ENCODE measurements around the gene SUMO4.

DNA sequence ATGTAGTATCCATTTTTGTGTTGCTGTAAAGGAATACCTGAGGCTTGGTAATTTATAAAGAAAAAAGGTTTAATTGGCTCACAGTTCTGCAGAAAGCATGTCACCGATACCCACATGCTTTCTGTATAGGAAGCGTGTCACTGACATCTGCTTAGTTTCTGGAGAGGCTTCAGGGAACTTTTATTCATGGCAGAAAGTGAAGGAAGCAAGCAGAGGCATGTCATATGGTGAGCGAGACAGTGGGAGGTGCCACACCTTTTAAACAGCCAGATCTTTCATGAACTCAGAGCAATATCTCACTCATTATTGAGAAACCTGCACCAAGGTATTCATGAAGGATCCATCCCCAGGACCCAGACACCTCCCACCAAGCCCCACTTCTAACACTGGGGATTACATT is 3.5 kb downstream of the SUMO4 start:
- TF ChIP-seq ZNF384 (IDR thresholded peaks at IDR 0.05): no peak
- no peak for TF ChIP-seq BHLHE40 (IDR thresholded peaks at IDR 0.05; ENCODE audit: borderline replicate concordance)
- no peak for TF ChIP-seq FOXA1 (IDR thresholded peaks at IDR 0.05)
- no peak for TF ChIP-seq NFRKB (IDR thresholded peaks at IDR 0.05)
- no peak for TF ChIP-seq CTBP1 (IDR thresholded peaks at IDR 0.05; ENCODE audit: borderline replicate concordance)
- TF ChIP-seq ELF4 (IDR thresholded peaks at IDR 0.05): no peak

Data from HEK293T (cell line).